ENCODE measurements around the gene NKAIN2.

The NKAIN2 gene

DNA sequence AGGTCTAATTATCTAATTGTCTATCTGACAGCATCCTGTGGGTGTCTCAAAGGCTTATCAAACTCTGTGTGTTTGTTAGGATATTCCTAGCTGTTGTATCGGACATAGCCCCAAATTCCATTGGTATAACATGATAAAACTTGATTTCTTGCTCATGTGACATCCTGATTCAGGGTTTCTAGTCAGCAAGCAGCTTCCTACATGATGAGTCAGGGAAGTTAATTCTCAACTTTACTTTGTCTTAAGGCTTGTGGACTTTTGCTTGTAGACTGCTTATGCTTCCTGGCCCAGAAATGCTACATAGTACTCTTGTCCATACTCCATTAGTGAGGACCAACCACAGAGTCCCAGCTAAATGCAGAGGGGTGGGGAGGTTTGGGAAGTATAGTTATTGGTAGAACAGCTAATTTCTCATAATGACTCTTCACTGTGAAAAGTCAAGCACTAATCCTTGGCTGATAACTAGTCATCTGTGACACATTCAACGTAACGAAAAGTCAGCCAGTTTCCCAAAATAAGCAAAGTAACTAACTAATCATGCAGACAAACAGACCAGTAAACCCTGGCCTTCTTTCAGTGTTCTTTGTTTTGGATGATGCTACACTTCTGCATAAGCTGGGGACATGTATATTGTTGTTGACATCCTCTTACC lies 25.8 kb downstream of the NKAIN2 start:
- Histone ChIP-seq H3K9me3 (no peaks in the 10 kb centered on the region), H3K4me3 (ENCODE audit: low read depth in 1 of 2, low read length in 1 of 2) (no peak overlapping the region), H3K4me1 (ENCODE audit: control insufficient read depth in 1 of 2, insufficient read depth in 1 of 2, low read depth in 1 of 2, low read length in 1 of 2) (no peaks in the 10 kb centered on the region), H3K36me3 (no peaks in the 10 kb centered on the region), H3K27me3 (no peaks in the 10 kb centered on the region), H3K27ac (no peak overlapping the region)
- TF ChIP-seq, protein P1, sequence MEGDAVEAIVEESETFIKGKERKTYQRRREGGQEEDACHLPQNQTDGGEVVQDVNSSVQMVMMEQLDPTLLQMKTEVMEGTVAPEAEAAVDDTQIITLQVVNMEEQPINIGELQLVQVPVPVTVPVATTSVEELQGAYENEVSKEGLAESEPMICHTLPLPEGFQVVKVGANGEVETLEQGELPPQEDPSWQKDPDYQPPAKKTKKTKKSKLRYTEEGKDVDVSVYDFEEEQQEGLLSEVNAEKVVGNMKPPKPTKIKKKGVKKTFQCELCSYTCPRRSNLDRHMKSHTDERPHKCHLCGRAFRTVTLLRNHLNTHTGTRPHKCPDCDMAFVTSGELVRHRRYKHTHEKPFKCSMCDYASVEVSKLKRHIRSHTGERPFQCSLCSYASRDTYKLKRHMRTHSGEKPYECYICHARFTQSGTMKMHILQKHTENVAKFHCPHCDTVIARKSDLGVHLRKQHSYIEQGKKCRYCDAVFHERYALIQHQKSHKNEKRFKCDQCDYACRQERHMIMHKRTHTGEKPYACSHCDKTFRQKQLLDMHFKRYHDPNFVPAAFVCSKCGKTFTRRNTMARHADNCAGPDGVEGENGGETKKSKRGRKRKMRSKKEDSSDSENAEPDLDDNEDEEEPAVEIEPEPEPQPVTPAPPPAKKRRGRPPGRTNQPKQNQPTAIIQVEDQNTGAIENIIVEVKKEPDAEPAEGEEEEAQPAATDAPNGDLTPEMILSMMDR (IDR thresholded peaks at IDR 0.05), result no peak

DNA sequence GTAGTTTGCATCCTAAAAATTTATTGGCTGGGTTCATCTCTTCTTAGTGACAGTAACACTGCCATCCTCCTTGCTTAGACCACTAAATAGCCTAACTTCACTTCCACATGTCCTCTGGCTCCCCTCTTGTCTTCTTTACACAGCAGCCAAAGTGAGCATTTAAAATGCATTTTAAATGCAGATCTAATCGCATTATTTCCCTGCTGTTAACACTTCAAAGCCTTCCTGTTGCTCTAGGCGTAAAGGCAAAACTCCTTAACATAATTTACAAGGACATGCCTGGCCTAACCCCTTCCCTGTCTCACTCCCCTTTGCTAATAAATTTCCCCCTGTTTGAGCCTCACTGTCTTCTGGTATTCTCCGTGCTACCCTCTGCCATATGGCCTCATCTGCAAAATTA lies 26.5 kb downstream of the NKAIN2 start:
- Histone ChIP-seq H3K27me3 (no peaks in the 10 kb centered on the region), H3K4me3 (ENCODE audit: low read depth in 1 of 2, low read length in 1 of 2) (no peak overlapping the region), H3K4me1 (ENCODE audit: control insufficient read depth in 1 of 2, insufficient read depth in 1 of 2, low read depth in 1 of 2, low read length in 1 of 2) (no peaks in the 10 kb centered on the region), H3K9me3 (no peaks in the 10 kb centered on the region), H3K27ac (no peak overlapping the region), H3K36me3 (no peaks in the 10 kb centered on the region)
- TF ChIP-seq, protein P1 (IDR thresholded peaks at IDR 0.05), result no peak

DNA sequence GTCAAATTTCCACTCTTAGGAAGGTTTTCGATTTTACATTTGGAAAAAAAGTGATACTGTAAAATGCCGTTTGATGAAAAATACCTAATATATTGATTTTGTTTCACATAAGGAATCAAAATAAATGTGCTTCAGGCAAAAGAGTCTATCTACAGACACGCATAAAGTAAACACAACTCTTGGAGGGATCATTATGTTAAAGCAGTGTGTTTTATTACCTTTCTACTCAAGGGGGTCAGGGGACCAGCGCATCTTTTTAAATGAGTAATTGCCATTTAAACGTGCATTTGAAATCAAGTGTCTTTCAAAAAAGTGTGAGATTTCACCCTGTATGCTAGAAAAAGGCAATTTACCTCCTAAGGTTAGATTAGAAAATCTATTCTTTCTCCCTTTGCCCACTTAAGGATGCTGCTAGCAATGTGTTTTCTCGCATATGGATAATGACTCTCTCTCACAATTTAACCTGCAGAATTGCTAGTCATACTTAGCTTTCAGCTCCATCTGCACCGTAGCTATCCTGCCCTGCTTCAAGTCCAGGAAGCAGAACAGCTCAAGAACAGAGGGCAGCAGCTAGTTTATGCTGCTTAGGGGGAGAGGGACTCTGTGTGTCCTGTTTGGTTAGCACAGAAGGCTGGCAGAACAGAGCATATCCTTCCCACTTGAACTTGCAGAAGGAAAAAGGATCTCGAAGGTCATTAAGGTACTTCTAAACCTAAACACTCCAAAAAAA lies 35.0 kb downstream of the NKAIN2 start:
- Histone ChIP-seq H3K27ac (no peak overlapping the region), H3K4me3 (ENCODE audit: low read depth in 1 of 2, low read length in 1 of 2) (no peak overlapping the region), H3K4me1 (ENCODE audit: control insufficient read depth in 1 of 2, insufficient read depth in 1 of 2, low read depth in 1 of 2, low read length in 1 of 2) (no peaks in the 10 kb centered on the region), H3K9me3 (no peaks in the 10 kb centered on the region), H3K27me3 (no peaks in the 10 kb centered on the region), H3K36me3 (no peaks in the 10 kb centered on the region)
- TF ChIP-seq, protein P1 (IDR thresholded peaks at IDR 0.05), result no peak

DNA sequence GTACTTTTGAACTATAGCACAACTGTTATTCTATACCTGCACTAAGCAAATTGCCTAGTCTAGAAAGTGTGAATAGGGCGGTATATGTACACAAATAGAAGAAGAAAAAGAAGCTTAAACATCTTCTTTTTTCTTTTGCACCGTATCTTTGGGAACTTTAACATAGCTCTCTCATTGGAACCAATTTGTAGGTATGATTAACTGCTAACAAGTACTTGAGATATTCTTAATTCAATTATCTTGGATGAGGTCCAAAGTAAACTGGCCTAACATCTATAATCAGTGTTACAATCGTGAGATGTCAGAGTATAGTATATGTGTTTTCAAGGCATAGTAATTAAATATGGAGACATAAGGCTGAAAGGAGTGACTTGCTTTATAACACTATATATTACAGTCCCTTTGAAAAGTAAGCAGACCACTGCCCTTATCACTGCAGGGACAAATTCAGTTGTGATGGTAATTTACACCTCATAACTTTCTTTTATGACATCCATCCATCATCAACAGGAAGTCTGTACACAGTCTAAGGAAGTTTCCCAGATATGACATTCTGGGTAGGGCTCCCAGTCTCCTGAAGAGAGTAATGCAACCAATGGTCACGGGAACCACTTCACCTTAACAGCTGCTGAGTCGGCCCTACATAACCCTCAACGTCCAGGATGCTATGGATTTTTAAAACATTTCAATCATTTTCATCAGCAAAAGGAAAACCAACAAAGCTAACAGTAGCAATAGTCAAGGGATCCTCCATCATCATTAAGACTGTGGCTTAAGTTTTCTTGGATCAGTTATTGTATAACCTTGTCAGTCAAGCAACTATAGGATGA lies 37.6 kb downstream of the NKAIN2 start:
- TF ChIP-seq, protein P1 (IDR thresholded peaks at IDR 0.05), result no peak
- no peaks in the 10 kb centered on the region for H3K36me3 ChIP-seq
- no peaks in the 10 kb centered on the region for H3K4me1 ChIP-seq (ENCODE audit: control insufficient read depth in 1 of 2, insufficient read depth in 1 of 2, low read depth in 1 of 2, low read length in 1 of 2)

DNA sequence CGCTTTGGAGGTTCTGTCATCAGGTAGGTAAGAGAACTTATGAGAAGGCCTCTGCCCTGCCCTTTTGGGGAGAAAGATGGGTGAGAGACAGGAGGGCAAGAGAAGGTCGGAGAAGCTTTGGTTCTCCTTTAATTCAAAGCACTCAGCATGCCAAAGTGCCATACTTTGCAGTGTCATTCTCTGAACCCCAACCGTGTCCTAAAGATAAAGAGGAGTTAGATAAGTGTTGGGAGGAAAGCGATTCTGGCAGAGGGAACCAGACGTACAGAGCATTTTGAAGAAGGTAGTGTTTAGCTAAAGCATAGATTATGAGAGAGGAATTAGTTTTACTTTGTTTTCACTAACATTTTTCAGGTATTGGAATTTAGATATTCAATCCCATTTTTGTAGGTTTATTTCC lies 40.3 kb downstream of the NKAIN2 start:
- no peaks in the 10 kb centered on the region for H3K4me1 ChIP-seq (ENCODE audit: control insufficient read depth in 1 of 2, insufficient read depth in 1 of 2, low read depth in 1 of 2, low read length in 1 of 2)
- no peaks in the 10 kb centered on the region for H3K27me3 ChIP-seq
- no peaks in the 10 kb centered on the region for H3K9me3 ChIP-seq
- H3K4me3 ChIP-seq (ENCODE audit: low read depth in 1 of 2, low read length in 1 of 2), result no peak overlapping the region
- no peak overlapping the region for H3K27ac ChIP-seq
- no peaks in the 10 kb centered on the region for H3K36me3 ChIP-seq
- TF ChIP-seq, protein P1 (IDR thresholded peaks at IDR 0.05), result no peak

More for the DNA sequence above, 37.6 kb downstream of the NKAIN2 start:
- H3K4me3 ChIP-seq (ENCODE audit: low read depth in 1 of 2, low read length in 1 of 2), result no peak overlapping the region
- no peaks in the 10 kb centered on the region for H3K27me3 ChIP-seq
- no peak overlapping the region for H3K27ac ChIP-seq
- no peaks in the 10 kb centered on the region for H3K9me3 ChIP-seq
